GM10266 (cell line): ENCODE results near the gene PNMA8C.

ENCODE experiments used
- DNase-seq: peaks from one replicate; pipeline ENCODE4 v3.0.0; 2012; ENCODE audit errors: extremely low spot score
- CTCF ChIP-seq: IDR thresholded peaks from 2 replicates; pipeline ENCODE4 v1.5.1; 2012; ENCODE audit warnings: mild to moderate bottlenecking, low read depth; ENCODE audit not compliant: control insufficient read depth, insufficient read depth; ENCODE audit errors: missing control alignments

PNMA8C gene

GRCh38 chr19:46428239-46429135, at the start of gene PNMA8C:
Gene PNMA8C, minus strand, starts transcription at chr19:46428936. Its CDS starts 577 bp downstream, at chr19:46428359.
- DNase-seq, result no peak
- TF ChIP-seq CTCF, result no peak

- DNase-seq, result no peak
These were observed 47.2 kb upstream of the PNMA8C start for GRCh38 chr19:46475986-46476385.

DNA sequence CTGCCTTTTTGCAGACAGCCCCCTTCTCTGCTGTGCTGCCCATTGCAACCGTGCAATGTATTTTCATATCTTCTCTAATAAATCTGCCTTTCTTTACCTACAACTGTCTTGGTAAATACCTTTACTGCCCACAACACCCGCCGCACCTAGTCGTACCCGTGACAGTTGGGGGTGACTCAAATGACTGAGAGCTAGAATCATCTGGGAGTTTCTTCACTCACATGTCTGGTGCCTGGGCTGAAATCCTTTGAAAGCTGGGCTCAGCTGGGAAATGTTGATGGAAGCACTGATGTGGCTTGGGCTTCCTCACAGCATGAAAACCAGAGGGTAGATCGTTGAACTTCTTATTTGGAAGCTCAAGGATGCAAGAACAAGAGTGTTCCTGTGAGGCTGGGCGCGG, 45.5 kb upstream of the PNMA8C start:
- TF ChIP-seq CTCF, result no peak
- DNase-seq, result no peak

More at GRCh38 chr19:46475986-46476385, 47.2 kb upstream of the PNMA8C start:
- TF ChIP-seq CTCF, result no peak

GRCh38 chr19:46472592-46472991, 43.9 kb upstream of the PNMA8C start:
- TF ChIP-seq CTCF, result no peak

GRCh38 chr19:46471811-46472543, 43.2 kb upstream of the PNMA8C start:
- no peak for DNase-seq
- no peak for TF ChIP-seq CTCF

More at GRCh38 chr19:46472592-46472991, 43.9 kb upstream of the PNMA8C start:
- DNase-seq, result no peak

DNA sequence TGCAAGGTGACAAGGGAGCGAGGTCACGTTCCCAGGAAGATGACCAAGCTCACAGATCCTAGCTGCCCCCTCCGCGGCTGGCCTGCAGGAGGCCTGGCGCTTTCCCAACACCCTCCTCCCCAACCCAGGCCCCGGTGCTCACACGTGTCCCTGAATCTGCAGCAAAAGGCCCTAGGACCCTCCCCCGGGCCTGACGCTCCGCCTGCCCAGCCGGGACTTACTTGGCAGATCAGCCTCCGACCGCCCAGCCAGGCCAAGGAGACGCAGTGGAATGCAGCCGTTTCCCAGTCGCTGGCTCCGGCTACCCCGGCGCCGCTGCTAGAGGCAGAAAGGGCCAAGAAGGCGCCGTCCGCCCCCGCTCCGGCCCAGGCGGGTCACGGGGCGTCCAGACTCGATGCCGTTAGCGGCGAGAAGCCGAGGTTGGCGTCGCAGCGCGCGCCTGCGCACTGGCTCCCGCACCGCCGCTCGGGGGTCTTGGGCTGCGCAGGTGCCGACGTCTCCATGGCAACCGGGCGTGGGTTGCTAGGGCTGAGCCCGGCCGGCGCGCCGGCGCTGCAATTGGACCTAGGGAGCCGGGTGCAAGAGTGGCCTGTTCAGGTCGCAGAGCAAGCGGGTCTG, 42.5 kb upstream of the PNMA8C start, which contains the start of gene PNMA8A:
Gene PNMA8A (minus strand): TSS at position 448 of the 618 bp plus-strand sequence. CDS start 528 bp downstream, outside the sequence.
- DNase-seq, result peak; percentile 81
- TF ChIP-seq CTCF, result no peak
